C4-2B (cell line): ENCODE results near the gene POU2F1.

Experiments
- ZFX ChIP-seq: fragments of 450-650 bp; IDR thresholded peaks from 2 replicates; pipeline ENCODE4 v1.6.1; 2017
- TF ChIP-seq, protein P1 (sequence below): fragments of 450-650 bp; conservative IDR thresholded peaks from 2 replicates; pipeline ENCODE4 v1.5.1; 2017; ENCODE audit warnings: mild to moderate bottlenecking

DNA sequence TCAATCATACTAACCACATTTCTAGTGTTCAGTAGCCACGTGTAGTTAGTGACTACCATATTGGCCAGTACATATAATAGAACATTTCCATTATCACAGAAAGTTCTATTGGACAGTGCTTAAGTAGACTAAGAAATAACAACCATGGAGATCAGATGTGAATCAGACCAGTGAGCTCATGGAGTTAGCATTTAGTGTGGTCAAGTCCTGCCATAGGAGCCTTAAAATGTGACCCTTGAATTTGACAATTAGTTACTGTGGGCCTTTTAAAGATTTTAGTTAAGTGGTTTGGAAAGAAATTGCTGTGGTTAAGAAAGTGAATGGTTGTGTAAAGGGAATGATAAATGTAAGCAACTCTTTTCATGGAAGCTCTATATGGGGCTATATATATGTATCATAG is 123.4 kb downstream of the POU2F1 start:
- TF ChIP-seq, protein P1, sequence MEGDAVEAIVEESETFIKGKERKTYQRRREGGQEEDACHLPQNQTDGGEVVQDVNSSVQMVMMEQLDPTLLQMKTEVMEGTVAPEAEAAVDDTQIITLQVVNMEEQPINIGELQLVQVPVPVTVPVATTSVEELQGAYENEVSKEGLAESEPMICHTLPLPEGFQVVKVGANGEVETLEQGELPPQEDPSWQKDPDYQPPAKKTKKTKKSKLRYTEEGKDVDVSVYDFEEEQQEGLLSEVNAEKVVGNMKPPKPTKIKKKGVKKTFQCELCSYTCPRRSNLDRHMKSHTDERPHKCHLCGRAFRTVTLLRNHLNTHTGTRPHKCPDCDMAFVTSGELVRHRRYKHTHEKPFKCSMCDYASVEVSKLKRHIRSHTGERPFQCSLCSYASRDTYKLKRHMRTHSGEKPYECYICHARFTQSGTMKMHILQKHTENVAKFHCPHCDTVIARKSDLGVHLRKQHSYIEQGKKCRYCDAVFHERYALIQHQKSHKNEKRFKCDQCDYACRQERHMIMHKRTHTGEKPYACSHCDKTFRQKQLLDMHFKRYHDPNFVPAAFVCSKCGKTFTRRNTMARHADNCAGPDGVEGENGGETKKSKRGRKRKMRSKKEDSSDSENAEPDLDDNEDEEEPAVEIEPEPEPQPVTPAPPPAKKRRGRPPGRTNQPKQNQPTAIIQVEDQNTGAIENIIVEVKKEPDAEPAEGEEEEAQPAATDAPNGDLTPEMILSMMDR: no peak
- no peak for TF ChIP-seq ZFX
